Tibial nerve (tissue), 4 donors: ENCODE measurements around the gene POLA1.

ENCODE experiments used
- EP300 ChIP-seq, 2 donors: sonication (generic); formaldehyde crosslinking; IDR thresholded peaks; one replicate each; pipeline ENCODE4 v1.6.1; 2017; ENCODE audit warnings: antibody characterized with exemption in 2 of 2, mild to moderate bottlenecking in 1 of 2
- POLR2A ChIP-seq, 2 donors: fragments of 450-650 bp; IDR thresholded peaks; one replicate each; pipeline ENCODE4 v1.6.1; 2017; ENCODE audit warnings: antibody characterized with exemption in 2 of 2, mild to moderate bottlenecking in 2 of 2, moderate library complexity in 2 of 2
- TF ChIP-seq, protein P1 (sequence below), 5 experiments: fragments of 200-600 bp in 3 of 5; fragments of 450-650 bp in 2 of 5; sonication (generic) in 3 of 5; IDR thresholded peaks; one replicate each; pipeline ENCODE4 v1.5.1; 2016 to 2019; ENCODE audit warnings: antibody characterized with exemption in 5 of 5, mild to moderate bottlenecking in 3 of 5, moderate library complexity in 2 of 5

DNA sequence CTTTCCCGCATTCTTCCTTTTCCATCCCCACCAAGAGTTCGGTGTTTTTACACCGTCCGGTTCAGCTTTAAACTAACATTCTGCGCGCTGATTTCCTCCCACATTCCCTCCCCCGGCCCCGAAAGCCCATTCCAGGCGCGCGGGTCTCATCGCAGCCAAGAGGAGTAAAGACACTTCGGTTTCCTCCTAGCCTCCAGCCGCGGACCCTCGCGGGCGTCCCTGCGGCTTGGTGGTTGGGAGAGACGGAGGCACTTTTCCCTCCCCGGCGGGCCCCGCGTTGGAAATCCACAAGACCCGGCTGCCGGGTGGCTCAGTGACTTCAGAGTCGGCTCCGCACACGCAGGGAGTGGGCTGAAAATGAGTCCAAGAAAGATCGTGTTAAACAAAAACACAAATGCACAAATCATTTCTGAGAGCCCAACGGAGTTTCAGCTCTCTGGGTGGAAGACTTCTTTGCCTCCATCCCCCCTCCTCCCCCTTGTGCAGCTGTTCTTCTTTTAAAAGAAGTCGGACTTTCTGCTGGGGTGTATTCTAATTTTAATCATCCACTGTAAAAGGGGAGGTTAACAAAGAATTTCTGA is 324.0 kb downstream of the POLA1 start:
- TF ChIP-seq, protein P1, sequence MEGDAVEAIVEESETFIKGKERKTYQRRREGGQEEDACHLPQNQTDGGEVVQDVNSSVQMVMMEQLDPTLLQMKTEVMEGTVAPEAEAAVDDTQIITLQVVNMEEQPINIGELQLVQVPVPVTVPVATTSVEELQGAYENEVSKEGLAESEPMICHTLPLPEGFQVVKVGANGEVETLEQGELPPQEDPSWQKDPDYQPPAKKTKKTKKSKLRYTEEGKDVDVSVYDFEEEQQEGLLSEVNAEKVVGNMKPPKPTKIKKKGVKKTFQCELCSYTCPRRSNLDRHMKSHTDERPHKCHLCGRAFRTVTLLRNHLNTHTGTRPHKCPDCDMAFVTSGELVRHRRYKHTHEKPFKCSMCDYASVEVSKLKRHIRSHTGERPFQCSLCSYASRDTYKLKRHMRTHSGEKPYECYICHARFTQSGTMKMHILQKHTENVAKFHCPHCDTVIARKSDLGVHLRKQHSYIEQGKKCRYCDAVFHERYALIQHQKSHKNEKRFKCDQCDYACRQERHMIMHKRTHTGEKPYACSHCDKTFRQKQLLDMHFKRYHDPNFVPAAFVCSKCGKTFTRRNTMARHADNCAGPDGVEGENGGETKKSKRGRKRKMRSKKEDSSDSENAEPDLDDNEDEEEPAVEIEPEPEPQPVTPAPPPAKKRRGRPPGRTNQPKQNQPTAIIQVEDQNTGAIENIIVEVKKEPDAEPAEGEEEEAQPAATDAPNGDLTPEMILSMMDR (IDR thresholded peaks at IDR 0.05), result no peak
- TF ChIP-seq POLR2A (IDR thresholded peaks at IDR 0.05) (no peak), EP300 (IDR thresholded peaks at IDR 0.05) (no peak)
